Stimulated activated CD4-positive, alpha-beta T cell treated with anti-CD3 and anti-CD28 coated beads, Interleukin-1b, Interleukin-23, amount 100 ng/mL, for 24 hours (primary cell): ENCODE data around the gene BICRA.
"Not testable (repeated sequence)": the region's sequence is repeated elsewhere in the genome, so short reads cannot be mapped to it uniquely, and the experiment has no call there.

Source experiments
- DNase-seq, 4 experiments: peaks; one replicate each; pipeline ENCODE4 v3.0.0-alpha.2; 2020; ENCODE audit warnings: low read depth in 4 of 4, low spot score in 1 of 4

Gene BICRA

GRCh38 chr19:47628078-47628771 lies 19.3 kb downstream of the BICRA start:
- DNase-seq: no peak

- DNase-seq: no peak
Measured at GRCh38 chr19:47630594-47630993, 21.7 kb downstream of the BICRA start.

- DNase-seq: no peak
Measured at GRCh38 chr19:47631681-47632446, 22.9 kb downstream of the BICRA start.

- DNase-seq: no peak
Measured at GRCh38 chr19:47633517-47633916, 24.6 kb downstream of the BICRA start.

GRCh38 chr19:47633996-47634395 lies 25.1 kb downstream of the BICRA start:
- no peak for DNase-seq

- not testable (repeated sequence) for DNase-seq
Measured at GRCh38 chr19:47635152-47635754, 26.3 kb downstream of the BICRA start.

GRCh38 chr19:47637550-47637949 lies 28.6 kb downstream of the BICRA start:
- no peak for DNase-seq

- no peak for DNase-seq
Measured at GRCh38 chr19:47641891-47642485, 33.1 kb downstream of the BICRA start.

- DNase-seq: no peak
Measured at GRCh38 chr19:47643281-47643680, 34.3 kb downstream of the BICRA start.

- DNase-seq: no peak
Measured at GRCh38 chr19:47644199-47644598, 35.3 kb downstream of the BICRA start.

- no peak for DNase-seq
Measured at GRCh38 chr19:47644743-47645482, 36.0 kb downstream of the BICRA start.

- no peak for DNase-seq
Measured at GRCh38 chr19:47646924-47647323, 38.0 kb downstream of the BICRA start.

- DNase-seq: no peak
Measured at GRCh38 chr19:47649588-47649987, 40.7 kb downstream of the BICRA start.

GRCh38 chr19:47650700-47651099 lies 41.8 kb downstream of the BICRA start:
- no peak for DNase-seq

GRCh38 chr19:47651132-47651531 lies 42.2 kb downstream of the BICRA start:
- no peak for DNase-seq

- DNase-seq: no peak
Measured at GRCh38 chr19:47651691-47652090, 42.8 kb downstream of the BICRA start.

GRCh38 chr19:47652285-47652684 lies 43.4 kb downstream of the BICRA start:
- no peak for DNase-seq

- no peak for DNase-seq
Measured at GRCh38 chr19:47653856-47654255, 44.9 kb downstream of the BICRA start.

- DNase-seq: no peak
Measured at GRCh38 chr19:47657719-47658118, 48.8 kb downstream of the BICRA start.

GRCh38 chr19:47658431-47659348 lies 49.8 kb downstream of the BICRA start:
- no peak for DNase-seq
